GM21515 (cell line): ENCODE data around the gene PCK2.
A peak's percentile ranks its signal among the peaks of the same experiment; 100 is the strongest.

Experiments used
- ATAC-seq: cut with Tn5 transposase; IDR thresholded peaks from one replicate; pipeline ENCODE4 v1.9.1; 2021; ENCODE audit not compliant: unreplicated experiment

The PCK2 gene

GRCh38 chr14:24114532-24115421, 20.7 kb downstream of the PCK2 start, which contains the start of the genes DCAF11 and NRL:
DCAF11 (plus strand) TSS chr14:24114777; CDS start chr14:24115595, 818 bp downstream.
NRL (minus strand) TSS chr14:24114949; CDS start chr14:24082848, 32,101 bp downstream.
- ATAC-seq, result peak; percentile 82

- no peak for ATAC-seq
Observed at GRCh38 chr14:24115422-24116127, 21.5 kb downstream of the PCK2 start.

- no peak for ATAC-seq
Observed at GRCh38 chr14:24116128-24116814, 22.2 kb downstream of the PCK2 start.

- ATAC-seq, result no peak
Observed at GRCh38 chr14:24117179-24117578, 23.1 kb downstream of the PCK2 start.

- no peak for ATAC-seq
Observed at GRCh38 chr14:24119691-24120090, 25.6 kb downstream of the PCK2 start.

- ATAC-seq, result no peak
Observed at GRCh38 chr14:24121210-24121609, 27.1 kb downstream of the PCK2 start.

GRCh38 chr14:24122416-24122815, 28.3 kb downstream of the PCK2 start:
- no peak for ATAC-seq

- ATAC-seq, result no peak
Observed at GRCh38 chr14:24122898-24123297, 28.8 kb downstream of the PCK2 start.

- ATAC-seq, result no peak
Observed at GRCh38 chr14:24123424-24124417, 29.6 kb downstream of the PCK2 start.

GRCh38 chr14:24126939-24127338, 32.8 kb downstream of the PCK2 start:
- ATAC-seq, result no peak

- no peak for ATAC-seq
Observed at GRCh38 chr14:24127673-24128072, 33.6 kb downstream of the PCK2 start.

GRCh38 chr14:24129410-24129998, 35.4 kb downstream of the PCK2 start:
- no peak for ATAC-seq

- no peak for ATAC-seq
Observed at GRCh38 chr14:24130380-24130716, 36.2 kb downstream of the PCK2 start, which contains the start of gene FITM1. FITM1 (plus strand) TSS chr14:24130659; CDS start chr14:24131564, 905 bp downstream.

GRCh38 chr14:24130717-24131548, 36.8 kb downstream of the PCK2 start:
- no peak for ATAC-seq

GRCh38 chr14:24131549-24131966, 37.4 kb downstream of the PCK2 start:
- no peak for ATAC-seq

- no peak for ATAC-seq
Observed at GRCh38 chr14:24132061-24132685, 38.1 kb downstream of the PCK2 start.

GRCh38 chr14:24132976-24133375, 38.9 kb downstream of the PCK2 start:
- ATAC-seq, result no peak

GRCh38 chr14:24133735-24134134, 39.6 kb downstream of the PCK2 start:
- no peak for ATAC-seq

GRCh38 chr14:24135584-24135833, 41.4 kb downstream of the PCK2 start:
- ATAC-seq, result peak; percentile 4
